ENCODE results near the gene ZNF768. TPM values are rescaled to one million over a fixed set of nuclear protein-coding genes. Genes with fewer than 3 reads are reported as not detected.

The ZNF768 gene
- total RNA-seq, 1 experiment from 2014 or later, result 48.8 TPM

DNA sequence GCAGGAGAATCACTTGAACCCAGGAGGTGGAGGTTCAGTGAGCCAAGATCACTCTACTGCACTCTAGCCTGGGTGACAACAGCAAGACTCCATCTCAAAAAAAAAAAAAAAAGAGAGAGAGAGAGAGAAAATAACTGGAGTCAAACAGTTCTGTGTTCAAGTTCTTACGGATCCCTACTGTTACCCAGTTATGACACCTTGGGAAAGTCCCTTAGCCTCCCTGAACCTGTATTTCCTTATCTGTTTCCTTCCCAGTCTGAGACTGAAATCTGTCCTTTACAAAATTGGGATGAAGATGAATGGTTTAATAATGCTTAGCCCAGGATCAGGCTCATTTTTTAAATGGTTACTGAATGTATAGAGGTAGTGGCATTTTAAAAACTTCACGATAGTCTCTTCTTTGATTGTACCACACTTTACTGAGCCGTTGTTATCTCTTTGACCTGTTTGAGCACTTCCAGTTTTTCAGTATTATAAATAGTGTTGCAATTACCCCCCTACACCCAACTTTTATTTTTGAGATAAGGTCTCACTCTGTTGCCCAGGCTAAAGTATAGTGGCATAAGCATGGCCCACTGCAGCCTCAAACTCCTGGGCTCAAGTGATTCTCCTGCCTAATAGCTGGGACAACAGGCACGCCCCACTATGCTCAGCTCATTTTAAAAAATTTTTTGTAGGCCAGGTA is 17.1 kb downstream of the ZNF768 start:
- no peak for ATAC-seq

More for the DNA sequence above, 17.1 kb downstream of the ZNF768 start:
- no peaks in the 10 kb centered on the region for H3K9me3 ChIP-seq (ENCODE audit: control insufficient read depth in 1 of 2, insufficient read depth in 1 of 2, low read depth in 1 of 2, low read length in 2 of 2)
- no peak for DNase-seq (ENCODE audit: low read depth, low spot score)
- no TSS peak for BruUV-seq (replicated peaks)
- no peaks in the 10 kb centered on the region for H3K4me1 ChIP-seq (ENCODE audit: control insufficient read depth in 1 of 2, insufficient read depth in 2 of 2, low read length in 2 of 2)
- no peaks in the 10 kb centered on the region for H3K27me3 ChIP-seq (ENCODE audit: insufficient read depth, low read length)
- H3K9ac ChIP-seq (ENCODE audit: low read length), result no peak overlapping the region
- no peak overlapping the region for H3K4me2 ChIP-seq (ENCODE audit: low read length)
- H2AFZ ChIP-seq (ENCODE audit: low read depth, low read length, poor library complexity, severe bottlenecking), result no peak overlapping the region
- H3K9me2 ChIP-seq (ENCODE audit: insufficient read depth), result no peaks in the 10 kb centered on the region
- RAD21 ChIA-PET (ENCODE audit: low non-redundant PET in 1 of 2, low total read pairs in 2 of 2, uncharacterized antibody in 2 of 2, unreplicated experiment in 2 of 2), result no interaction called here
- CTCF ChIA-PET, result no interaction called here
- TF ChIP-seq, protein P1, sequence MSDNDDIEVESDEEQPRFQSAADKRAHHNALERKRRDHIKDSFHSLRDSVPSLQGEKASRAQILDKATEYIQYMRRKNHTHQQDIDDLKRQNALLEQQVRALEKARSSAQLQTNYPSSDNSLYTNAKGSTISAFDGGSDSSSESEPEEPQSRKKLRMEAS (IDR thresholded peaks at IDR 0.05), result no peak
- TF ChIP-seq RAD21 (IDR thresholded peaks at IDR 0.05; ENCODE audit: low read depth) (no peak), CTCF (IDR thresholded peaks at IDR 0.05 in 2 of 3, conservative IDR thresholded peaks at IDR 0.05 in 1 of 3; ENCODE audit: borderline replicate concordance in 1 of 3, insufficient read depth in 1 of 3, low read depth in 2 of 3, low read length in 2 of 3) (no peak), ZFX (IDR thresholded peaks at IDR 0.05) (no peak), SRF (IDR thresholded peaks at IDR 0.05; ENCODE audit: low read depth) (no peak), SP1 (IDR thresholded peaks at IDR 0.05; ENCODE audit: low read depth) (no peak), POLR2A (IDR thresholded peaks at IDR 0.05; ENCODE audit: borderline replicate concordance, extremely low read depth, insufficient read depth, insufficient read length) (no peak), POLR2AphosphoS5 (IDR thresholded peaks at IDR 0.05; ENCODE audit: low read depth, low read length) (no peak)
- H3K36me3 ChIP-seq (ENCODE audit: control insufficient read depth in 1 of 2, insufficient read depth in 2 of 2, low read length in 2 of 2), result no peaks in the 10 kb centered on the region
- no peaks in the 10 kb centered on the region for H3K79me2 ChIP-seq (ENCODE audit: insufficient read depth, low read length)
- POLR2A ChIA-PET, result no interaction called here
- no peak overlapping the region for H3K4me3 ChIP-seq (replicated peaks in 1 of 2; ENCODE audit: low read depth in 1 of 2, low read length in 2 of 2)
- intact Hi-C loops (cut with micrococcal nuclease), result no loop called here
- H4K20me1 ChIP-seq (ENCODE audit: insufficient read depth), result no peaks in the 10 kb centered on the region
- no peak overlapping the region for H3K27ac ChIP-seq (ENCODE audit: low read depth, low read length)
